HG02678 (cell line): Measurements from ENCODE around the gene OLFML2B.

Source experiments
- ATAC-seq: cut with Tn5 transposase; IDR thresholded peaks from one replicate; pipeline ENCODE4 v1.9.1; 2021; ENCODE audit warnings: mild to moderate bottlenecking, moderate library complexity; ENCODE audit not compliant: unreplicated experiment

Gene OLFML2B

GRCh38 chr1:161948435-161948834, 75.2 kb downstream of the OLFML2B start:
- ATAC-seq, result no peak

GRCh38 chr1:161946071-161946987, 77.3 kb downstream of the OLFML2B start:
- no peak for ATAC-seq

GRCh38 chr1:161945306-161946060, 78.2 kb downstream of the OLFML2B start:
- no peak for ATAC-seq

GRCh38 chr1:161944381-161944780, 79.3 kb downstream of the OLFML2B start:
- ATAC-seq, result no peak

- ATAC-seq, result no peak
Observed at GRCh38 chr1:161943737-161944136, 79.9 kb downstream of the OLFML2B start.

GRCh38 chr1:161941726-161942436, 81.8 kb downstream of the OLFML2B start:
- ATAC-seq, result no peak

- ATAC-seq, result no peak
Observed at GRCh38 chr1:161940866-161941591, 82.6 kb downstream of the OLFML2B start.

GRCh38 chr1:161936786-161937185, 86.9 kb downstream of the OLFML2B start:
- ATAC-seq, result no peak

GRCh38 chr1:161935264-161935663, 88.4 kb downstream of the OLFML2B start:
- ATAC-seq, result no peak

- ATAC-seq, result no peak
Observed at GRCh38 chr1:161933592-161934588, 89.8 kb downstream of the OLFML2B start.
